ENCODE data around the gene UBA1.

UBA1 gene

DNA sequence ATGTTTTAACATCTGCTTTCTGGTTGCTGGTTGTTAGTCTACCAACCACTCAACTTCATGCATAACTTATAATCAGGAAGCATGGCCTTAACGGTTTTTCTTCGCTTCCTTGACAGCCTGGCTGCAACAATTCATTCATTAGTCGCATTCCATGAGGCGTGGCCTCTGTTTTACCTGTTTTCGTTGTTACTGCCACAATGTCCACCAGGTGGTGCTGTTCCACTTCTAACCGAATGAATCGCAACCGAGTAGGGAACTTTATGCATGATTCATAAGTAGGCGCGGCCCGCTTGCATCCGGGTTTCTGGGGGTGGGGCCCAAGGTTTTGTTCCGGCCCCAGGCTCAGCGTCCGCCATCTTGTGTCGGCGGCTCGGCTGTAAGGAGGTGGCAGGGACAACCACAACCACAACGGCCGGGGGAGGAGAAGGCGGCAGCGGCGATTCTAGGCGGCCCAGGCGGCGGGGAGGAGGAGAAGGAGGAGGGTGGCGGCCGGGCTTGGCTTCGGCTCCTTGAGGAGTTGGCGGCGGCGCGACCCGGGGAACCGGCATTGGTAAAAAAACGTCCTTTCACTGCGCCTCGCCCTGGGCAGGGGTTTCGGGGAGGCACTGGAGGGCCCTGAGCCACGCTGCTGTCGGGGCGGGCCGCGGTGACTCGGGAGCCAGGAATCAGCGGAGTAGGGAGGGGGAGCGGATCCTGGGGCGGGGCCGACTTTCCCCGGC is at the start of gene UBA1:
Gene UBA1 (plus strand): TSS at position 355 of the 719 bp plus-strand sequence. CDS start 4,974 bp downstream, outside the sequence.
- DNase-seq (ENCODE audit: low read depth in 3 of 3), result peak; percentile 62 to 86 (median 81)

DNA sequence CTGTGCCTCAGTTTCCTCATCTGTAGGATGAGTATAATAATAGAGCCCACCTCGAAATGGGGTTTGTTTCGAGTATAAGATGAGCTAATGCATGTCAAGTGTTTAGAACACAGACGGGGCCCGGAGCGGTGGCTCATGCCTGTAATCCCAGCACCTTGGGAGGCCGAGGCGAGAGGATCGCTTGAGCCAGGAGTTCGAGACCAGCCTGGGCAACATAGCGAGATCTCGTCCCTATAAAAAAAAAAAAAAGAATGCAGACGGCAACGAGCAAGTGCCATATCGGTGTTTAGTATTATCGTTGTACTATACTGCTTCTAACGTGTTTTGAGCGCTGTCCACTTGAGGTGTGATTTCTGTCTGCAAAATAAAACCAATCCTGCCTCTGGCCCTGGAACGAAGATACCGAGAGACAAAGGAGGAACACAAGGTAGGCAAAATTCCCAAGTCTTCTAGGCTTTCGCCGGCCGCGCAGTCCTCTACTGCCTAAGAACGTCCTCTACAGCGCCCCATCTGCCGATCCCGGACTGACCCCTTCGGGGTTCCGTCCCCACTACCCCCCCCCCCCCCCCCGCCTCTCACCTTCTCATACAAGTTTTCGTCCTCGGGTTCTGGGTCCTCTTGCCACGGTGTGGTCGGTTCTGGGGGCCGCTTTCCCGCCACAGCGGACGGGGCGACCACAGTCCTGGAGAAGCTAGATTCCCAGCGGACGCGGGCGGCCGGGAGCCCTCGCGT is 49.6 kb upstream of the UBA1 start:
- DNase-seq (ENCODE audit: low read depth in 3 of 3), result no peak

- DNase-seq (ENCODE audit: low read depth in 3 of 3), result peak; percentile 67 to 80 (median 69)
Measured at GRCh38 chrX:47144626-47145394, 48.8 kb upstream of the UBA1 start, which contains the start of the genes NDUFB11 and RBM10. TSS of gene NDUFB11 (minus strand) at chrX:47144702. CDS start at chrX:47144679, 23 bp downstream. TSS of gene RBM10 (plus strand) at chrX:47145221. CDS start at chrX:47147482, 2,261 bp downstream.

DNA sequence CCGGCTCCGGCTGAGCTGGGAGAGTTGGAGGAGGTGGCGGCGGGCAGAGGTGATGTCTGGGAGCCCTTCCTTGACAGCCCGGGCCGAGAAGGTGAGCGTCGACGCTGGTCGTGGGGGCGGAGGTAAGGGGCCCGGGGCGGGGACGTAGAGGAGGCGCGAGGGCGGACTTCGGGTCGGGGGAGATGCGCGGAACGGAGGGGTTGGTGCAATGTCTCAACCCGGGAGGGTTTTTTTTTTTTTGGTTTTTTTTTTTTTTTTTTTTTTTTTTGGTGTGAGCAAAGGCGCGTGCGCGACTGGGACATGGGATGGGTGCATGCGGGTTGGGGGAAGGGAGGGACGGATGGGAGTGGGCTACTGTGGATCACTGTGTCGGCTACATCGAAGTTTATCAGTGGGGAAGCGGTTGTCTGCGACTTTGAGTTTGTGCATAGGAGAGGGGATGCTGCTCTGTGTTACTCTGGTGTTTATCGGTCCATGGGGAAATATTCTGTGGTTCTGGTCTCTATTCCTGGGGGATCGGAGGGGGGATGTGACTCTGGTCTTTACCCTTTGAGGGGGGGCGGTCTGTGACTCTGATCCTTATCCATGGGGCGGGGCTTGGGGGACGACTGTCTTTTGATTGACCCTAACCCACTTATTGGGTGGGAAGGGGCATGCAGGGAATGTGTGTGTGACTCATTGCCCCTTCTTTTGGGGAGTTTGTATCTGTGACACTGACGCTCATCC is 48.1 kb upstream of the UBA1 start:
- DNase-seq (ENCODE audit: low read depth in 3 of 3), result no peak

- no peak for DNase-seq (ENCODE audit: low read depth in 3 of 3)
Measured at GRCh38 chrX:47146121-47146935, 47.3 kb upstream of the UBA1 start.

- DNase-seq (ENCODE audit: low read depth in 3 of 3), result no peak
Measured at GRCh38 chrX:47146936-47147859, 46.4 kb upstream of the UBA1 start.

DNA sequence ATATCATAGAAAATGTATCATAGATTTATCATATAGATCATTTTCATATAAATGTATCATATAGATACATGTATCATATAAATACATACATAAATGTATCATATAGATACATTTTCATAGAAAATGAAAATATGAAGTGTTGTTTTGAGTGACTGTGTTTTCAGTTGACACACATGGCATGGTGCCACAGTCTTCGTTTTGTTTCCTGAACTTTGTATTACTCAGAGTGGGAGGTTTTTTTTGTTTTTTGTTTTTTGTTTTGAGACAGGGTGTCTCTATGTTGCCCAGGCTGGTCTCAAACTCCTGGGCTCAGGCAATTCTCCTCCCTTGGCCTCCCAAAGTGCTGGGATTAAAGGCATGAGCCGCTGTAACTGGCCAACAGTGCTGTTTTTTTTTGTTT is 44.7 kb upstream of the UBA1 start:
- DNase-seq (ENCODE audit: low read depth in 3 of 3), result no peak

- no peak for DNase-seq (ENCODE audit: low read depth in 3 of 3)
Measured at GRCh38 chrX:47151435-47151834, 42.2 kb upstream of the UBA1 start.

- DNase-seq (ENCODE audit: low read depth in 3 of 3), result no peak
Measured at GRCh38 chrX:47156611-47157520, 36.8 kb upstream of the UBA1 start.

GRCh38 chrX:47158131-47158530 is 35.5 kb upstream of the UBA1 start:
- no peak for DNase-seq (ENCODE audit: low read depth in 3 of 3)

DNA sequence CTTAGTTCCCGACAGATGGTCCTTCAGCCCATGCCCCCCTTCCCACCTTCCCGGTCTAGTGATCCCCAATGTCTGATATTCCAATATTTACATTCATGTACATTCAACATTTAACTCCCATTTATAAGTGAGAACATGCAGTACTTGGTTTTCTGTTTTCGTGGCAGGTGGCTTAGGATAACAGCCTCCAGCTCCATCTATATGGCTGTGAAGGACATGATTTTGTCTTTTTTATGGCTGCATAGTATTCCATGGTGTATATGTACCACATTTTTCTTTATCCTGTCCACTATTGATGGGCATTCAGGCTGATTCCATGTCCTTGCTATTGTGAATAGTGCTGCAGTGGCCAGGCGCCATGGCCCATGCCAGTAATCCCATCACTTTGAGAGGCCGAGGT is 34.8 kb upstream of the UBA1 start:
- DNase-seq (ENCODE audit: low read depth in 3 of 3), result no peak

DNA sequence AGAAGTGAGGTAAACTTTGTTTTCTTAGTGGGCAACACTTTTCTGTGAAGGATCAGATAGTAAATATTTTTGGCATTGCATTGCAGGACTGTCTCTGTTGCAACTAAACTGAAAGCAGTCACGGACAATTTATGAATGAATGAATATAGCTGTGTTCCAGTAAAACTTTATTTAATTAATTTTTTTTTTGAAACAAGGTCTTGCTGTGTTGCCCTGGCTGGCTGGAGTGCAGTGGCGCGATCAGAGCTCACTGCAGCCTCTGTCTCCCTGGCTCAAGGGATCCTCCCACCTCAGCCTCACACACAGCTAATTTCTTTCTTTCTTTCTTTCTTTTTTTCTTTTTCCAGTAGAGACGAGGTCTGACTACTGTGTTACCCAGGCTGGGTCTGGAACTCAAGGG is 32.8 kb upstream of the UBA1 start:
- DNase-seq (ENCODE audit: low read depth in 3 of 3), result no peak

DNA sequence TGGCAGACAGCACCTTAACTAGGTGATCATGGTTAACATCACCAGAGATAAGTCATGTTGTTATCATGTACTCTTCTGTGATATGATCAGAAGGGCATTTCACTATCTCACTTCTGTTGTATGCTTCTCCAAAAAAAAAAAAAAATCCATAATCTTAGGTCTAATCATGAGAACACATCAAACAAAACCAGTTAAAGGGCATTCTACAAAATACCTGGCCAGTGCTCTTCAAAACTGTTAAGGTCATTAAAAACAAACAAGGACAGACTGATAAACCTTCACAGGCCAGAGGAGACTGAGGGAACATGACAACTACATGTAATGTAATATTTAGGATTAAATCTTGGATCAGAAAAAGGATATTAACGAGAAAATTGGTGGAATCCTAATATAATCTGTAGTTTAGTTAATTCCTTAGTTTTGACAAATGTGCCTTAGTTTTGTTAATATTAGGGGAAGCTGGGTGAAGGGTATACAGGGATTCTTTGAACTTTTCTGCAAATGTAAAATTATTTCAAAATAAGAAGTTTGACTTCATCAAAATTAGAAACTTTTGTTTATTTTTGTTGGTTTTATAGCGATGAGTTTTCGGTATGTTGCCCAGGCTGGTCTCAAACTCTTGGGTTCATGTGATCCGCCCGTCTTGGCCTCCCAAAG is 30.6 kb upstream of the UBA1 start:
- DNase-seq (ENCODE audit: low read depth in 3 of 3), result no peak

DNA sequence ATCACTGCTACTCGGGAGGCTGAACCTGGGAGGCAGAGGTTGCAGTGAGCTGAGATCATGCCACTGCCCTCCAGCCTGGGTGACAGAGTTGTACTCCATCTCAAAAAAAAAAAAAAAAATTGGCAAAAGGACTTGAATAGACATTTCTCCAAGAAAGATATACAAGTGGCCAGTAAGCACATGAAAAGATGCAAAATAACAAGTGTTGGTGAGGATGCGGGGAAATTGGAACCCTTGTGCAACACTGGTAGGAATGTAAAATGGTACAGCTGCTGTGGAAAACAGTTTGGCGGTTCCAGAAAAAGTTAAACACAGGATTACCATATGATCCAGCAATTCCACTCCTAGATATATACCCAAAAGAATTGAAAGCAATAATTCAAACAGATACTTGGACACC is 29.2 kb upstream of the UBA1 start:
- no peak for DNase-seq (ENCODE audit: low read depth in 3 of 3)

GRCh38 chrX:47166126-47166525 is 27.5 kb upstream of the UBA1 start:
- DNase-seq (ENCODE audit: low read depth in 3 of 3), result no peak

DNA sequence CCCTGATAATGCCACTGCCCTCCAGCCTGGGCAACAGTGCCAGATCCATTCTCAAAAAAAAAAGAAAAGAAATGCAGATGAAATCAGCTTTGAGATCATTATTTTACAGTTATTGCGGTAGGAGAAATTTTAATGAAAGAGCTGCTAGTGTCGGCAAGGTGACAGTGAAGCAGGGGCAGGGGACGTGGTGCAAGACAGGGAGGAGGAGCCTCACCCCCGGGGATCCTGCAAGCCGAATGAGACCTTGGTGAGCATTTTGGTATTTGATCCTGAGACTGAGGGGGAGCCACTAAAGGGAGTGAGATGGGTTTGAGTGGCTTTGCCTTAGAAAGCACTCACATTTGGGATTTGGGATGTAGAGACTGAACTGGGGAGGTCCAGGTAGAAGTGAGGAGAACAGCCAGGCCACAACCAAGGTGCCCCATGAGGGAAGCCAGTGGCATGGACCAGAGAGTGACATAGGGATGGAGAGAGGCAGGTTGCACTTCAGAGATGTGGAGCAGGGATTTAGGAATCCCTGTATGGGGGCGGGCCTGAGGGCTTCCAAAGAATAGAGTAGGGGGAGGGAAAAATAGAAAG is 25.0 kb upstream of the UBA1 start:
- no peak for DNase-seq (ENCODE audit: low read depth in 3 of 3)

DNA sequence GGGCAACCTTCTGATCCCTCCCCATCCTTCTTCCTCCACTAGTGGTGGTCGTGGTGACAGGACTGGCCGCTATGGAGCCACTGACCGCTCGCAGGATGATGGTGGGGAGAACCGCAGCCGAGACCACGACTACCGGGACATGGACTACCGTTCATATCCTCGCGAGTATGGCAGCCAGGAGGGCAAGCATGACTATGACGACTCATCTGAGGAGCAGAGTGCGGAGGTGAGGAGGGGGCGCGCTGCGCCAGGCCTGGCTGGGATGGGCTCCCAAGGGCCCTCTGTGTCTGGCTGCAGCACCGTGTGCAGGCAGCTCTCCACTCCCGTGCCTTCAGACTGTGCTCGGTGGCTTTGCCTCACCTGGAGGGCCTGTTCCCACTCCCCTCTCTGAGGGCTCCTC is 24.4 kb upstream of the UBA1 start:
- no peak for DNase-seq (ENCODE audit: low read depth in 3 of 3)

Measured in stimulated activated CD4-positive, alpha-beta T cell treated with anti-CD3 and anti-CD28 coated beads, TNF-alpha, amount 100 ng/mL, for 4 hours (primary cell).